DOHH2 (cell line): ENCODE measurements around the gene TEX19.

Experiments
- H3F3A ChIP-seq: fragments of 200-600 bp; sonication (generic), shearing (Covaris generic); 2 replicates; pipeline ENCODE4 v1.6.0; 2016; ENCODE audit warnings: antibody characterized with exemption, mild to moderate bottlenecking; ENCODE audit not compliant: control insufficient read depth, insufficient read depth
- H3K27ac ChIP-seq: fragments of 200-600 bp; sonication (generic); 2 replicates; pipeline ENCODE4 v1.5.1; 2014; ENCODE audit warnings: low read depth, mild to moderate bottlenecking, low read length, moderate library complexity
- H3K27me3 ChIP-seq: fragments of 200-600 bp; sonication (generic); 2 replicates; pipeline ENCODE4 v1.6.1; 2014; ENCODE audit warnings: mild to moderate bottlenecking, low read length, mixed read lengths; ENCODE audit not compliant: control insufficient read depth
- H3K36me3 ChIP-seq: fragments of 200-600 bp; sonication (generic); 2 replicates; pipeline ENCODE4 v1.6.1; 2014; ENCODE audit warnings: mild to moderate bottlenecking, low read length, moderate library complexity, mixed read lengths; ENCODE audit not compliant: control insufficient read depth
- H3K4me1 ChIP-seq: fragments of 200-600 bp; sonication (generic); 2 replicates; pipeline ENCODE4 v1.6.1; 2014; ENCODE audit warnings: mild to moderate bottlenecking, low read length, mixed read lengths; ENCODE audit not compliant: control insufficient read depth
- H3K4me2 ChIP-seq: fragments of 200-600 bp; sonication (generic); 2 replicates; pipeline ENCODE4 v1.6.0; 2014; ENCODE audit warnings: mild to moderate bottlenecking, low read length, moderate library complexity
- H3K4me3 ChIP-seq: fragments of 200-600 bp; sonication (generic); 2 replicates; pipeline ENCODE4 v1.5.1; 2014; ENCODE audit warnings: mild to moderate bottlenecking, low read length, mixed read lengths
- H3K79me2 ChIP-seq: fragments of 200-600 bp; sonication (generic); 2 replicates; pipeline ENCODE4 v1.6.1; 2014; ENCODE audit warnings: mild to moderate bottlenecking, low read length, mixed read lengths; ENCODE audit not compliant: control insufficient read depth
- H3K9me2 ChIP-seq: fragments of 200-600 bp; sonication (generic); replicated peaks from 2 replicates; pipeline ENCODE4 v1.6.1; 2014; ENCODE audit warnings: mild to moderate bottlenecking, low read length, mixed read lengths; ENCODE audit not compliant: control insufficient read depth
- H3K9me3 ChIP-seq: fragments of 200-600 bp; sonication (generic); 2 replicates; pipeline ENCODE4 v1.6.1; 2014; ENCODE audit warnings: antibody characterized with exemption, low read length, mixed read lengths; ENCODE audit not compliant: control insufficient read depth, insufficient read depth
- H4K20me1 ChIP-seq: fragments of 200-600 bp; sonication (generic); 2 replicates; pipeline ENCODE4 v1.6.0; 2014; ENCODE audit warnings: low read depth, mild to moderate bottlenecking, antibody characterized with exemption, low read length, moderate library complexity; ENCODE audit not compliant: control insufficient read depth, insufficient read depth
- CTCF ChIP-seq: fragments of 200-600 bp; sonication (generic); IDR thresholded peaks from one replicate; pipeline ENCODE4 v1.5.1; 2014; ENCODE audit warnings: antibody characterized with exemption, mild to moderate bottlenecking, low read depth, low read length; ENCODE audit not compliant: poor library complexity, severe bottlenecking
- EZH2phosphoT487 ChIP-seq: fragments of 200-600 bp; sonication (generic); IDR thresholded peaks from 2 replicates; pipeline ENCODE4 v1.6.1; 2017; ENCODE audit warnings: borderline replicate concordance, mild to moderate bottlenecking, antibody characterized with exemption, low read length, moderate library complexity, mixed read lengths

Gene TEX19

GRCh38 chr17:82317394-82318168 is 41.5 kb upstream of the TEX19 start, which contains the start of gene CD7:
Gene CD7 (minus strand): TSS chr17:82317608. CDS start chr17:82317495, 113 bp downstream.
- no peak within 1 kb of the TSS for H3K4me3 ChIP-seq
- H3K9me3 ChIP-seq, result peaks cover 27% of the 10 kb centered on the region
- no peaks in the 10 kb centered on the region for H3K79me2 ChIP-seq
- no peak within 1 kb of the TSS for H3K4me2 ChIP-seq
- TF ChIP-seq CTCF, result no peak
- no peak for TF ChIP-seq EZH2phosphoT487
- H3K9me2 ChIP-seq, result no peaks in the 10 kb centered on the region
- no peaks in the 10 kb centered on the region for H3K4me1 ChIP-seq
- no peaks in the 10 kb centered on the region; the same call in 1 of the 2 replicates for H3K27me3 ChIP-seq
- H3F3A ChIP-seq, result peaks cover 8% of the 10 kb centered on the region
- H3K36me3 ChIP-seq, result no peaks in the 10 kb centered on the region
- no peaks in the 10 kb centered on the region for H4K20me1 ChIP-seq
- H3K27ac ChIP-seq, result no peak within 1 kb of the TSS

- Histone ChIP-seq H3K4me2 (no peak overlapping the region), H3K79me2 (no peaks in the 10 kb centered on the region), H3F3A (peaks cover 8% of the 10 kb centered on the region), H4K20me1 (no peaks in the 10 kb centered on the region), H3K4me3 (no peak overlapping the region), H3K36me3 (no peaks in the 10 kb centered on the region), H3K9me3 (peaks cover 27% of the 10 kb centered on the region), H3K27ac (no peak overlapping the region), H3K9me2 (no peaks in the 10 kb centered on the region), H3K4me1 (no peaks in the 10 kb centered on the region), H3K27me3 (no peaks in the 10 kb centered on the region; the same call in 1 of the 2 replicates)
- TF ChIP-seq EZH2phosphoT487 (no peak), CTCF (no peak)
These were observed 40.9 kb upstream of the TEX19 start for GRCh38 chr17:82318169-82318498.

- no peak overlapping the region for H3K4me2 ChIP-seq
These were observed 40.1 kb upstream of the TEX19 start for GRCh38 chr17:82318772-82319606.

More at GRCh38 chr17:82318772-82319606, 40.1 kb upstream of the TEX19 start:
- no peaks in the 10 kb centered on the region for H3K79me2 ChIP-seq
- no peak overlapping the region for H3K4me3 ChIP-seq
- peaks cover 8% of the 10 kb centered on the region for H3F3A ChIP-seq
- no peaks in the 10 kb centered on the region for H3K9me2 ChIP-seq
- no peaks in the 10 kb centered on the region; the same call in 1 of the 2 replicates for H3K27me3 ChIP-seq
- TF ChIP-seq EZH2phosphoT487 (no peak), CTCF (no peak)
- H3K9me3 ChIP-seq, result peaks cover 27% of the 10 kb centered on the region
- no peaks in the 10 kb centered on the region for H4K20me1 ChIP-seq
- H3K27ac ChIP-seq, result no peak overlapping the region
- H3K36me3 ChIP-seq, result no peaks in the 10 kb centered on the region
- no peaks in the 10 kb centered on the region for H3K4me1 ChIP-seq
